ENCODE measurements around the gene USP17L11. TPM values are rescaled to one million over a fixed set of nuclear protein-coding genes. Genes with fewer than 3 reads are reported as not detected.
"Not testable (repeated sequence)": the region's sequence is repeated elsewhere in the genome, so short reads cannot be mapped to it uniquely, and the experiment has no call there.

Gene USP17L11
- total and polyA plus RNA-seq, 2 donors, result not detected

GRCh38 chr4:9234085-9234484 is 18.9 kb downstream of the USP17L11 start, which contains the start of gene USP17L15:
TSS of gene USP17L15 (plus strand) at chr4:9234385. CDS start at chr4:9234385, 0 bp downstream.
- H3K36me3 ChIP-seq (ENCODE audit: control insufficient read depth in 2 of 2, insufficient read depth in 2 of 2, low read length in 1 of 2); H3K9me3 ChIP-seq (ENCODE audit: control insufficient read depth in 2 of 2, insufficient read depth in 1 of 2, low read length in 1 of 2); H3K4me1 ChIP-seq (ENCODE audit: control insufficient read depth in 2 of 2, insufficient read depth in 2 of 2, low read length in 2 of 2); H3K27ac ChIP-seq (ENCODE audit: low read depth in 1 of 2, low read length in 1 of 2); H3K27me3 ChIP-seq (ENCODE audit: control insufficient read depth in 2 of 2, insufficient read depth in 1 of 2, low read length in 1 of 2); H3K4me3 ChIP-seq (ENCODE audit: low read length in 2 of 2); DNase-seq (ENCODE audit: low read depth in 6 of 9, low spot score in 9 of 9): not testable (repeated sequence)
- no CpG with 5 or more reads among the region's 15 CpGs for WGBS

DNA sequence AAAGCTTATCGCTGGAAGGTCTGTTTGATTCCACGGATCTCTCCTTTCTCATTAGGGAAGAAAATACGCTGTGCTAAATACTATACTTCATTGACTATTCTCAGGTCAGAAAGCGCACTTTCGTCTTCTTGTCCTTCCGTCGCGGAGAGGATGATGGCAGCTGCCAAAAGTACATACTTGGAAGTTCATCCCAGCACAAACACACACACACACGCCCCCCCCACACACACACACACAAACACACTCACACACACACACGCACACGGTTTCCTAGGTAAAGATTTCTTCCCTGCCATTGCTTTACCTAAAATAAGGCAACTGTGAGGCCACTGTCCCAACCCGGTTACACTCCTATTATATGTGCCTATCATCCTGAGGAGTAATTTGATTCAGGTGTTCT is 23.3 kb downstream of the USP17L11 start:
- H3K36me3 ChIP-seq (ENCODE audit: control insufficient read depth in 2 of 2, insufficient read depth in 2 of 2, low read length in 1 of 2); H3K27me3 ChIP-seq (ENCODE audit: control insufficient read depth in 2 of 2, insufficient read depth in 1 of 2, low read length in 1 of 2); H3K27ac ChIP-seq (ENCODE audit: low read depth in 1 of 2, low read length in 1 of 2); H3K4me1 ChIP-seq (ENCODE audit: control insufficient read depth in 2 of 2, insufficient read depth in 2 of 2, low read length in 2 of 2); DNase-seq (ENCODE audit: low read depth in 6 of 9, low spot score in 9 of 9); H3K9me3 ChIP-seq (ENCODE audit: control insufficient read depth in 2 of 2, insufficient read depth in 1 of 2, low read length in 1 of 2); H3K4me3 ChIP-seq (ENCODE audit: low read length in 2 of 2): not testable (repeated sequence)
- WGBS, result 91% methylated on average over 11 of the region's 12 CpGs

DNA sequence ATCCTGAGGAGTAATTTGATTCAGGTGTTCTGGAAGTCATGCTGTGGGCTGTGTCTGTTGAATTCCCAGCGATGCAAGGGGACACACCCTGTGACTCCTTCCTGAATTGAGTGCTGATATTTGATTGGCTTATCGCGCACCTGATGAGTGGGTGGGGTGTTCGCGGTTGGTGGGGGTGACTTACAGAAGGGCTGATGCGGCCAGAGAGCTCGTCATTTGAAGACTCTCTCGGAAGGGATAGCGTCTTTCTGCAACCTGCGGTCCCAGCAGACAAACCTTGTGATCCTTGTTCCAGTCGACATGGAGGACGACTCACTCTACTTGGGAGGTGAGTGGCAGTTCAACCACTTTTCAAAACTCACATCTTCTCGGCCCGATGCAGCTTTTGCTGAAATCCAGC is 28.4 kb downstream of the USP17L11 start, which contains the start of gene USP17L17:
TSS of gene USP17L17 (plus strand) at position 301 of the 400 bp plus-strand sequence. CDS start at position 301, 0 bp downstream.
- H3K27me3 ChIP-seq (ENCODE audit: control insufficient read depth in 2 of 2, insufficient read depth in 1 of 2, low read length in 1 of 2); H3K4me1 ChIP-seq (ENCODE audit: control insufficient read depth in 2 of 2, insufficient read depth in 2 of 2, low read length in 2 of 2); H3K4me3 ChIP-seq (ENCODE audit: low read length in 2 of 2); DNase-seq (ENCODE audit: low read depth in 6 of 9, low spot score in 9 of 9); H3K9me3 ChIP-seq (ENCODE audit: control insufficient read depth in 2 of 2, insufficient read depth in 1 of 2, low read length in 1 of 2); H3K27ac ChIP-seq (ENCODE audit: low read depth in 1 of 2, low read length in 1 of 2); H3K36me3 ChIP-seq (ENCODE audit: control insufficient read depth in 2 of 2, insufficient read depth in 2 of 2, low read length in 1 of 2): not testable (repeated sequence)
- 93% methylated on average over 5 of the region's 14 CpGs for WGBS

DNA sequence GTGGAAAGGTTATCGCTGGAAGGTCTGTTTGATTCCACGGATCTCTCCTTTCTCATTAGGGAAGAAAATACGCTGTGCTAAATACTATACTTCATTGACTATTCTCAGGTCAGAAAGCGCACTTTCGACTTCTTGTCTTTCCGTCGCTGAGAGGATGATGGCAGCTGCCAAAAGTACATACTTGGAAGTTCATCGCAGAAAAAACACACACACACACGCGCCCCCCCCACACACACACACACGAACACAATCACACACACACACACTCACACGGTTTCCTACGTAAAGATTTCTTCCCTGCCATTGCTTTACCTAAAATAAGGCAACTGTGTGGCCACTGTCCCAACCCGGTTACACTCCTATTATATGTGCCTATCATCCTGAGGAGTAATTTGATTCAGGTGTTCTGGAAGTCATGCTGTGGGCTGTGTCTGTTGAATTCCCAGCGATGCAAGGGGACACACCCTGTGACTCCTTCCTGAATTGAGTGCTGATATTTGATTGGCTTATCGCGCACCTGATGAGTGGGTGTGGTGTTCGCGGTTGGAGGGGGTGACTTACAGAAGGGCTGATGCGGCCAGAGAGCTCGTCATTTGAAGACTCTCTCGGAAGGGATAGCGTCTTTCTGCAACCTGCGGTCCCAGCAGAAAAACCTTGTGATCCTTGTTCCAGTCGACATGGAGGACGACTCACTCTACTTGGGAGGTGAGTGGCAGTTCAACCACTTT is 32.9 kb downstream of the USP17L11 start, which contains the start of gene USP17L18:
TSS of gene USP17L18 (plus strand) at position 678 of the 728 bp plus-strand sequence. CDS start at position 678, 0 bp downstream.
- 85% methylated on average over 14 of the region's 26 CpGs for WGBS
- not testable (repeated sequence) for H3K27me3 ChIP-seq (ENCODE audit: control insufficient read depth in 2 of 2, insufficient read depth in 1 of 2, low read length in 1 of 2); H3K4me3 ChIP-seq (ENCODE audit: low read length in 2 of 2); H3K36me3 ChIP-seq (ENCODE audit: control insufficient read depth in 2 of 2, insufficient read depth in 2 of 2, low read length in 1 of 2); H3K27ac ChIP-seq (ENCODE audit: low read depth in 1 of 2, low read length in 1 of 2); H3K9me3 ChIP-seq (ENCODE audit: control insufficient read depth in 2 of 2, insufficient read depth in 1 of 2, low read length in 1 of 2); H3K4me1 ChIP-seq (ENCODE audit: control insufficient read depth in 2 of 2, insufficient read depth in 2 of 2, low read length in 2 of 2)
- peak in 3 of 9 donors; percentile 0 to 2 (median 0) for DNase-seq (ENCODE audit: low read depth in 6 of 9, low spot score in 9 of 9)

GRCh38 chr4:9253078-9253477 is 37.9 kb downstream of the USP17L11 start, which contains the start of gene USP17L19:
TSS of gene USP17L19 (plus strand) at chr4:9253378. CDS start at chr4:9253378, 0 bp downstream.
- H3K9me3 ChIP-seq (ENCODE audit: control insufficient read depth in 2 of 2, insufficient read depth in 1 of 2, low read length in 1 of 2), result not testable (repeated sequence)

GRCh38 chr4:9257824-9258223 is 42.6 kb downstream of the USP17L11 start, which contains the start of gene USP17L20:
TSS of gene USP17L20 (plus strand) at chr4:9258124. CDS start at chr4:9258124, 0 bp downstream.
- DNase-seq (ENCODE audit: low read depth in 6 of 9, low spot score in 9 of 9); H3K36me3 ChIP-seq (ENCODE audit: control insufficient read depth in 2 of 2, insufficient read depth in 2 of 2, low read length in 1 of 2); H3K27ac ChIP-seq (ENCODE audit: low read depth in 1 of 2, low read length in 1 of 2); H3K9me3 ChIP-seq (ENCODE audit: control insufficient read depth in 2 of 2, insufficient read depth in 1 of 2, low read length in 1 of 2); H3K4me1 ChIP-seq (ENCODE audit: control insufficient read depth in 2 of 2, insufficient read depth in 2 of 2, low read length in 2 of 2); H3K4me3 ChIP-seq (ENCODE audit: low read length in 2 of 2); H3K27me3 ChIP-seq (ENCODE audit: control insufficient read depth in 2 of 2, insufficient read depth in 1 of 2, low read length in 1 of 2): not testable (repeated sequence)
- WGBS, result no CpG with 5 or more reads among the region's 15 CpGs

More at GRCh38 chr4:9253078-9253477, 37.9 kb downstream of the USP17L11 start, which contains the start of gene USP17L19:
- H3K4me1 ChIP-seq (ENCODE audit: control insufficient read depth in 2 of 2, insufficient read depth in 2 of 2, low read length in 2 of 2); H3K4me3 ChIP-seq (ENCODE audit: low read length in 2 of 2); H3K36me3 ChIP-seq (ENCODE audit: control insufficient read depth in 2 of 2, insufficient read depth in 2 of 2, low read length in 1 of 2); H3K27ac ChIP-seq (ENCODE audit: low read depth in 1 of 2, low read length in 1 of 2); DNase-seq (ENCODE audit: low read depth in 6 of 9, low spot score in 9 of 9); H3K27me3 ChIP-seq (ENCODE audit: control insufficient read depth in 2 of 2, insufficient read depth in 1 of 2, low read length in 1 of 2): not testable (repeated sequence)
- no CpG with 5 or more reads among the region's 13 CpGs for WGBS

GRCh38 chr4:9262572-9262971 is 47.4 kb downstream of the USP17L11 start, which contains the start of gene USP17L21:
TSS of gene USP17L21 (plus strand) at chr4:9262872. CDS start at chr4:9262872, 0 bp downstream.
- WGBS, result no CpG with 5 or more reads among the region's 13 CpGs
- not testable (repeated sequence) for H3K36me3 ChIP-seq (ENCODE audit: control insufficient read depth in 2 of 2, insufficient read depth in 2 of 2, low read length in 1 of 2); H3K4me3 ChIP-seq (ENCODE audit: low read length in 2 of 2); H3K9me3 ChIP-seq (ENCODE audit: control insufficient read depth in 2 of 2, insufficient read depth in 1 of 2, low read length in 1 of 2); H3K27me3 ChIP-seq (ENCODE audit: control insufficient read depth in 2 of 2, insufficient read depth in 1 of 2, low read length in 1 of 2); H3K27ac ChIP-seq (ENCODE audit: low read depth in 1 of 2, low read length in 1 of 2); H3K4me1 ChIP-seq (ENCODE audit: control insufficient read depth in 2 of 2, insufficient read depth in 2 of 2, low read length in 2 of 2); DNase-seq (ENCODE audit: low read depth in 6 of 9, low spot score in 9 of 9)

Other genes with a start within 250 kb of the USP17L11 start
- gene FAM90A26, start 45.0 kb upstream of the USP17L11 start, total RNA-seq, result not detected
- gene FAM90A26, start 45.0 kb upstream of the USP17L11 start, polyA plus RNA-seq, result 0.02 TPM
- not detected for gene USP17L10, start 4.7 kb upstream of the USP17L11 start, total RNA-seq
- gene USP17L10, start 4.7 kb upstream of the USP17L11 start, polyA plus RNA-seq, result not detected
- not detected for gene USP17L12, start 4.7 kb downstream of the USP17L11 start, total RNA-seq
- not detected for gene USP17L12, start 4.7 kb downstream of the USP17L11 start, polyA plus RNA-seq
- gene USP17L13, start 9.5 kb downstream of the USP17L11 start, total RNA-seq, result not detected
- not detected for gene USP17L13, start 9.5 kb downstream of the USP17L11 start, polyA plus RNA-seq
- not detected for gene USP17L15, start 19.0 kb downstream of the USP17L11 start, total RNA-seq
- gene USP17L15, start 19.0 kb downstream of the USP17L11 start, polyA plus RNA-seq, result 0.02 TPM
- gene USP17L17, start 28.5 kb downstream of the USP17L11 start, total RNA-seq, result not detected
- not detected for gene USP17L17, start 28.5 kb downstream of the USP17L11 start, polyA plus RNA-seq
- gene USP17L18, start 33.2 kb downstream of the USP17L11 start, total RNA-seq, result not detected
- not detected for gene USP17L18, start 33.2 kb downstream of the USP17L11 start, polyA plus RNA-seq
- gene USP17L19, start 38.0 kb downstream of the USP17L11 start, total RNA-seq, result not detected
- not detected for gene USP17L19, start 38.0 kb downstream of the USP17L11 start, polyA plus RNA-seq
- gene USP17L20, start 42.7 kb downstream of the USP17L11 start, total RNA-seq, result not detected
- not detected for gene USP17L20, start 42.7 kb downstream of the USP17L11 start, polyA plus RNA-seq
- gene USP17L21, start 47.5 kb downstream of the USP17L11 start, total RNA-seq, result not detected
- gene USP17L21, start 47.5 kb downstream of the USP17L11 start, polyA plus RNA-seq, result not detected
- not detected for gene USP17L22, start 52.2 kb downstream of the USP17L11 start, total RNA-seq
- not detected for gene USP17L22, start 52.2 kb downstream of the USP17L11 start, polyA plus RNA-seq
- not detected for gene USP17L24, start 109.8 kb downstream of the USP17L11 start, total RNA-seq
- not detected for gene USP17L24, start 109.8 kb downstream of the USP17L11 start, polyA plus RNA-seq
- not detected for gene USP17L25, start 114.5 kb downstream of the USP17L11 start, total RNA-seq
- gene USP17L25, start 114.5 kb downstream of the USP17L11 start, polyA plus RNA-seq, result not detected
- not detected for gene USP17L26, start 119.3 kb downstream of the USP17L11 start, total RNA-seq
- gene USP17L26, start 119.3 kb downstream of the USP17L11 start, polyA plus RNA-seq, result not detected
- not detected for gene USP17L5, start 124.0 kb downstream of the USP17L11 start, total RNA-seq
- gene USP17L5, start 124.0 kb downstream of the USP17L11 start, polyA plus RNA-seq, result not detected
- gene USP17L27, start 128.7 kb downstream of the USP17L11 start, total RNA-seq, result not detected
- not detected for gene USP17L27, start 128.7 kb downstream of the USP17L11 start, polyA plus RNA-seq
- gene USP17L28, start 133.5 kb downstream of the USP17L11 start, total RNA-seq, result not detected
- gene USP17L28, start 133.5 kb downstream of the USP17L11 start, polyA plus RNA-seq, result not detected
- gene USP17L29, start 138.2 kb downstream of the USP17L11 start, total RNA-seq, result not detected
- gene USP17L29, start 138.2 kb downstream of the USP17L11 start, polyA plus RNA-seq, result not detected
- gene USP17L30, start 147.7 kb downstream of the USP17L11 start, total RNA-seq, result not detected
- gene USP17L30, start 147.7 kb downstream of the USP17L11 start, polyA plus RNA-seq, result not detected
- not detected for gene DEFB131A, start 229.0 kb downstream of the USP17L11 start, total RNA-seq
- gene DEFB131A, start 229.0 kb downstream of the USP17L11 start, polyA plus RNA-seq, result not detected